ENCODE measurements around the gene S100PBP. TPM values are rescaled to one million over a fixed set of nuclear protein-coding genes. Genes with fewer than 3 reads are reported as not detected.

S100PBP gene
- total and polyA plus RNA-seq, 2 of the 13 experiments (the other 11 are each of a cell fraction or from before 2014, with no cell fraction given) = 20.4 to 26.1 TPM

GRCh38 chr1:32817159-32817814 is at the start of gene S100PBP, which contains the start of gene YARS1 (continued):
- peak; percentile 48 for TF ChIP-seq ZNF18 (CRISPR knock-in tag; IDR thresholded peaks at IDR 0.05; ENCODE audit: insufficient replicate concordance)
- 0 out of 2 replicates have a peak, but pooled peaks have one; percentile 29 for TF ChIP-seq E2F2 (CRISPR knock-in tag; IDR thresholded peaks at IDR 0.05; ENCODE audit: borderline replicate concordance)
- TF ChIP-seq SRSF9 (IDR thresholded peaks at IDR 0.05; ENCODE audit: borderline replicate concordance, insufficient read depth, low read depth, low read length, poor library complexity, severe bottlenecking) = no peak
- TF ChIP-seq ZNF576 (CRISPR knock-in tag; IDR thresholded peaks at IDR 0.05) = 0 out of 2 replicates have a peak, but pooled peaks have one; percentile 58
- peak; percentile 82; the same call in 1 of the 2 replicates for TF ChIP-seq ZBTB10 (CRISPR knock-in tag; IDR thresholded peaks at IDR 0.05; ENCODE audit: borderline replicate concordance)
- peak; percentile 88; the same call in 1 of the 2 replicates for TF ChIP-seq TSC22D2 (CRISPR knock-in tag; IDR thresholded peaks at IDR 0.05; ENCODE audit: borderline replicate concordance)
- peak; percentile 93 for TF ChIP-seq ZNF639 (CRISPR knock-in tag; conservative IDR thresholded peaks at IDR 0.05)
- peak; percentile 97 for TF ChIP-seq HBP1 (CRISPR knock-in tag; IDR thresholded peaks at IDR 0.05; ENCODE audit: low read depth)
- no peak; the same call in 1 of the 2 replicates for TF ChIP-seq NFE2L1 (CRISPR knock-in tag; IDR thresholded peaks at IDR 0.05; ENCODE audit: borderline replicate concordance)
- no peak for TF ChIP-seq ZNF282 (IDR thresholded peaks at IDR 0.05; ENCODE audit: partially characterized antibody)
- 0 out of 2 replicates have a peak, but pooled peaks have one; percentile 30 for TF ChIP-seq HNRNPUL1 (IDR thresholded peaks at IDR 0.05; ENCODE audit: low read depth, low read length)
- TF ChIP-seq ZNF362 (CRISPR knock-in tag; IDR thresholded peaks at IDR 0.05; ENCODE audit: borderline replicate concordance) = peak; percentile 87; the same call in 1 of the 2 replicates
- TF ChIP-seq NFYC (CRISPR knock-in tag; IDR thresholded peaks at IDR 0.05) = peak; percentile 54
- TF ChIP-seq ZNF746 (CRISPR knock-in tag; IDR thresholded peaks at IDR 0.05) = 0 out of 2 replicates have a peak, but pooled peaks have one; percentile 35
- TF ChIP-seq POLR2G (IDR thresholded peaks at IDR 0.05; ENCODE audit: low read depth, low read length) = peak; percentile 88
- peak; percentile 95 for TF ChIP-seq SMAD3 (CRISPR knock-in tag; IDR thresholded peaks at IDR 0.05)
- no peak for TF ChIP-seq SRSF4 (IDR thresholded peaks at IDR 0.05; ENCODE audit: low read depth, low read length, poor library complexity, severe bottlenecking)
